HepG2 (cell line): ENCODE data around the gene CDK5RAP2. TPM values are rescaled to one million over a fixed set of nuclear protein-coding genes. Genes with fewer than 3 reads are reported as not detected.

Source experiments
- ATRX ChIP-seq: sonication (generic); formaldehyde crosslinking; IDR thresholded peaks from 2 replicates; pipeline ENCODE4 v1.4.0; 2020; ENCODE audit warnings: missing genetic modification reagents, borderline replicate concordance
- CCDC6 ChIP-seq: sonication (generic); formaldehyde crosslinking; IDR thresholded peaks from 2 replicates; pipeline ENCODE4 v1.8.1; 2022; ENCODE audit warnings: mild to moderate bottlenecking, missing genetic modification reagents, moderate library complexity
- CEBPB ChIP-seq: IDR thresholded peaks from 2 replicates; pipeline ENCODE4 v1.6.1; 2011; ENCODE audit warnings: low read depth, low read length, improper control_type of control experiment, borderline replicate concordance
- FOSL2 ChIP-seq: sonication (generic); formaldehyde crosslinking; IDR thresholded peaks from 2 replicates; pipeline ENCODE4 v1.4.0; 2020; ENCODE audit warnings: missing genetic modification reagents
- HIC2 ChIP-seq: sonication (generic); formaldehyde crosslinking; IDR thresholded peaks from 2 replicates; pipeline ENCODE4 v1.9.0; 2022; ENCODE audit warnings: low read depth, missing genetic modification reagents
- MTF1 ChIP-seq: sonication (generic); formaldehyde crosslinking; IDR thresholded peaks from 2 replicates; pipeline ENCODE4 v1.5.0; 2020; ENCODE audit warnings: missing genetic modification reagents
- ONECUT2 ChIP-seq: sonication (generic); formaldehyde crosslinking; IDR thresholded peaks from 2 replicates; pipeline ENCODE4 v1.4.0; 2020; ENCODE audit warnings: missing genetic modification reagents
- PAXIP1 ChIP-seq: sonication (generic); formaldehyde crosslinking; conservative IDR thresholded peaks from 2 replicates; pipeline ENCODE4 v1.4.0; 2020; ENCODE audit warnings: mild to moderate bottlenecking, missing genetic modification reagents, moderate library complexity
- RFX3 ChIP-seq: IDR thresholded peaks from 2 replicates; pipeline ENCODE4 v1.6.1; 2016; ENCODE audit warnings: missing biosample characterization, missing genetic modification reagents
- SMC3 ChIP-seq: IDR thresholded peaks from 2 replicates; pipeline ENCODE4 v1.6.1; 2011; ENCODE audit warnings: low read length, improper control_type of control experiment
- SRSF4 ChIP-seq: fragments of 200-400 bp; formaldehyde crosslinking; IDR thresholded peaks from one replicate; pipeline ENCODE4 v1.6.1; 2018; ENCODE audit warnings: mild to moderate bottlenecking, low read depth, low read length, moderate library complexity; ENCODE audit not compliant: poor library complexity, severe bottlenecking
- SRSF9 ChIP-seq: fragments of 200-400 bp; formaldehyde crosslinking; IDR thresholded peaks from 2 replicates; pipeline ENCODE4 v1.6.1; 2018; ENCODE audit warnings: borderline replicate concordance, mild to moderate bottlenecking, low read depth, low read length; ENCODE audit not compliant: insufficient read depth, poor library complexity, severe bottlenecking
- TERF1 ChIP-seq: sonication (generic); formaldehyde crosslinking; IDR thresholded peaks from 2 replicates; pipeline ENCODE4 v1.8.0; 2022; ENCODE audit warnings: mild to moderate bottlenecking, missing genetic modification reagents, moderate library complexity
- ZBTB33 ChIP-seq: sonication (generic); formaldehyde crosslinking; IDR thresholded peaks from 2 replicates; pipeline ENCODE4 v1.4.0; 2020; ENCODE audit warnings: missing genetic modification reagents
- ZBTB7A ChIP-seq: sonication (generic); formaldehyde crosslinking; IDR thresholded peaks from 2 replicates; pipeline ENCODE4 v1.8.0; 2022; ENCODE audit warnings: mild to moderate bottlenecking, missing genetic modification reagents
- ZBTB7B ChIP-seq: sonication (generic); formaldehyde crosslinking; IDR thresholded peaks from 2 replicates; pipeline ENCODE4 v1.4.0; 2020; ENCODE audit warnings: missing genetic modification reagents
- ZNF17 ChIP-seq: sonication (generic); formaldehyde crosslinking; IDR thresholded peaks from 2 replicates; pipeline ENCODE4 v1.5.0; 2020; ENCODE audit warnings: mild to moderate bottlenecking, missing genetic modification reagents
- ZNF333 ChIP-seq: sonication (generic); formaldehyde crosslinking; IDR thresholded peaks from 2 replicates; pipeline ENCODE4 v1.4.0; 2020; ENCODE audit warnings: mild to moderate bottlenecking, missing genetic modification reagents, borderline replicate concordance
- ZNF367 ChIP-seq: sonication (generic); formaldehyde crosslinking; IDR thresholded peaks from 2 replicates; pipeline ENCODE4 v1.4.0; 2020; ENCODE audit warnings: missing genetic modification reagents, borderline replicate concordance
- ZSCAN30 ChIP-seq: sonication (generic); formaldehyde crosslinking; IDR thresholded peaks from 2 replicates; pipeline ENCODE4 v1.5.0; 2020; ENCODE audit warnings: mild to moderate bottlenecking, missing genetic modification reagents
- polyA plus RNA-seq, 8 experiments: library from polyadenylated mRNA; depleted of rRNA in 3 of 8; stranded (reverse) in 7 of 8; unstranded in 1 of 8; fragments of >200 nt; fragmentation: Illumina TruSeq in 4 of 8; extraction: Trizol in 4 of 8; gene quantifications; 2 replicates each; pipeline versions ENCODE4 v1.2.1 to v1.2.3, GENCODE V29; 2011 to 2016; ENCODE audit warnings: low read depth in 4 of 8, missing spikeins in 1 of 8, mixed read lengths in 1 of 8; ENCODE audit not compliant: insufficient read depth in 1 of 8
- total RNA-seq, 5 experiments: library from RNA; depleted of rRNA; stranded (reverse); fragments of >200 nt; fragmentation: Illumina TruSeq; extraction: Trizol; gene quantifications; 2 replicates each; pipeline ENCODE4 v1.2.3, GENCODE V29; 2016; ENCODE audit warnings: low read depth in 1 of 5

The CDK5RAP2 gene
- total and polyA plus RNA-seq, 2 of the 13 experiments (the other 11 are each of a cell fraction or from before 2014, with no cell fraction given): 31.8 to 42.2 TPM

- TF ChIP-seq TERF1 (CRISPR knock-in tag): no peak
- TF ChIP-seq ZSCAN30 (CRISPR knock-in tag): no peak
- TF ChIP-seq CEBPB: peak; percentile 36; the same call in 1 of the 2 replicates
- TF ChIP-seq ZNF367 (CRISPR knock-in tag): no peak
- no peak for TF ChIP-seq SRSF9
- peak; percentile 61 for TF ChIP-seq PAXIP1 (CRISPR knock-in tag)
- TF ChIP-seq MTF1 (CRISPR knock-in tag): no peak
- no peak for TF ChIP-seq ZBTB7B (CRISPR knock-in tag)
- 0 out of 2 replicates have a peak, but pooled peaks have one; percentile 42 for TF ChIP-seq FOSL2 (CRISPR knock-in tag)
- TF ChIP-seq ZNF333 (CRISPR knock-in tag): no peak
- TF ChIP-seq RFX3 (CRISPR knock-in tag): no peak
- no peak for TF ChIP-seq SRSF4
- TF ChIP-seq ZNF17: no peak
- no peak for TF ChIP-seq ZBTB7A (CRISPR knock-in tag)
- TF ChIP-seq CCDC6 (CRISPR knock-in tag): no peak
- TF ChIP-seq HIC2 (CRISPR knock-in tag): no peak
- TF ChIP-seq ATRX (CRISPR knock-in tag): no peak
- peak; percentile 96 for TF ChIP-seq ZBTB33 (CRISPR knock-in tag)
- TF ChIP-seq SMC3: no peak
- no peak for TF ChIP-seq ONECUT2
These were observed 185.8 kb downstream of the CDK5RAP2 start (continued) for GRCh38 chr9:120394058-120394669.
